Loucy (cell line): ENCODE measurements around the gene BCL11B.

Experiments used
- H2AFZ ChIP-seq: fragments of 200-600 bp; sonication (generic); 2 replicates; pipeline ENCODE4 v1.6.0; 2016; ENCODE audit warnings: antibody characterized with exemption, mild to moderate bottlenecking, low read length, moderate library complexity
- H3F3A ChIP-seq: fragments of 200-600 bp; 2 replicates; pipeline ENCODE4 v1.6.0; 2016; ENCODE audit warnings: antibody characterized with exemption, low read depth, mild to moderate bottlenecking
- H3K27me3 ChIP-seq: fragments of 200-600 bp; sonication (generic); 2 replicates; pipeline ENCODE4 v1.6.1; 2014; ENCODE audit warnings: low read length, mild to moderate bottlenecking; ENCODE audit not compliant: insufficient read depth, poor library complexity, severe bottlenecking
- H3K36me3 ChIP-seq: fragments of 200-600 bp; sonication (generic); 2 replicates; pipeline ENCODE4 v1.6.1; 2016; ENCODE audit warnings: low read length; ENCODE audit not compliant: insufficient read depth
- H3K4me1 ChIP-seq: fragments of 200-600 bp; sonication (generic); 2 replicates; pipeline ENCODE4 v1.5.1; 2014; ENCODE audit warnings: low read length, mild to moderate bottlenecking; ENCODE audit not compliant: insufficient read depth, poor library complexity, severe bottlenecking
- H3K4me2 ChIP-seq: fragments of 200-600 bp; sonication (generic); 2 replicates; pipeline ENCODE4 v1.6.0; 2014; ENCODE audit warnings: antibody characterized with exemption, low read length, low read depth, mild to moderate bottlenecking; ENCODE audit not compliant: poor library complexity, severe bottlenecking
- H3K4me3 ChIP-seq: fragments of 200-600 bp; sonication (generic); 2 replicates; pipeline ENCODE4 v1.5.1; 2014; ENCODE audit warnings: low read length, mild to moderate bottlenecking, mixed read lengths; ENCODE audit not compliant: poor library complexity, severe bottlenecking
- H3K79me2 ChIP-seq: fragments of 200-600 bp; sonication (generic); 2 replicates; pipeline ENCODE4 v1.6.1; 2014; ENCODE audit warnings: low read length; ENCODE audit not compliant: insufficient read depth
- H3K9ac ChIP-seq: fragments of 200-600 bp; sonication (generic); 2 replicates; pipeline ENCODE4 v1.6.0; 2014; ENCODE audit warnings: mild to moderate bottlenecking, low read depth, low read length, moderate library complexity; ENCODE audit not compliant: poor library complexity, severe bottlenecking
- H3K9me2 ChIP-seq: fragments of 200-600 bp; sonication (generic); replicated peaks from 2 replicates; pipeline ENCODE4 v1.6.1; 2016; ENCODE audit warnings: low read depth, low read length, mixed read lengths
- H3K9me3 ChIP-seq: fragments of 200-600 bp; sonication (generic); 2 replicates; pipeline ENCODE4 v1.6.1; 2014; ENCODE audit warnings: mild to moderate bottlenecking, antibody characterized with exemption, low read length, low read depth; ENCODE audit not compliant: insufficient read depth
- H4K20me1 ChIP-seq: fragments of 200-600 bp; sonication (generic); 2 replicates; pipeline ENCODE4 v1.6.0; 2014; ENCODE audit warnings: antibody characterized with exemption, low read length, mild to moderate bottlenecking; ENCODE audit not compliant: insufficient read depth, poor library complexity, severe bottlenecking
- EZH2phosphoT487 ChIP-seq: fragments of 200-600 bp; IDR thresholded peaks from 2 replicates; pipeline ENCODE4 v1.6.1; 2018; ENCODE audit warnings: antibody characterized with exemption, mild to moderate bottlenecking, moderate library complexity, borderline replicate concordance
- TF ChIP-seq, protein P1 (sequence below): fragments of 200-600 bp; sonication (generic); conservative IDR thresholded peaks from 2 replicates; pipeline ENCODE4 v1.5.1; 2014; ENCODE audit warnings: mild to moderate bottlenecking, antibody characterized with exemption, low read length

BCL11B gene

DNA sequence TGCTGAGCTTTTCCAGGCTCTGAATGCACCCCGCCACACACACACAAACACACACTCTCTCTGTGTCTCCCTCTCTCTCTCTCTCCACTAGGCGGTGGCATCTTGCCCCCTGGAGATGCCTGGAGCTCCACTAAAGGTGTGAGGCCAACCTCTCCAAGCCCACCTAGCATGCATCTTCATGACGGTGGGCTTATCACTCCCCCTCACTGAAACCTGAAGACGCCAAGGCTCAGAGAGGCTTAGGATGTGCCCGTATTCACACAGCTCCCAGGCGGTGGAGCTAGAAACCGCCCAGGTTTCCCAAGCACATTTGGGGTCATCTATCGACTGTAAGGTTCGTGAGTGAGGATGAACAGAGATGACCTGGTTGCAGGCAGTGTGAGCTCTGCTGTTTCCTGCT is 42.6 kb upstream of the BCL11B start:
- Histone ChIP-seq H3K4me2 (no peak overlapping the region), H2AFZ (no peak overlapping the region), H3F3A (no peaks in the 10 kb centered on the region), H3K4me1 (no peaks in the 10 kb centered on the region), H3K79me2 (no peaks in the 10 kb centered on the region), H3K27me3 (no peaks in the 10 kb centered on the region), H3K9me2 (no peaks in the 10 kb centered on the region), H3K36me3 (no peaks in the 10 kb centered on the region), H3K9ac (no peak overlapping the region), H4K20me1 (no peaks in the 10 kb centered on the region), H3K9me3 (no peaks in the 10 kb centered on the region), H3K4me3 (no peak overlapping the region)
- TF ChIP-seq EZH2phosphoT487 = no peak

- no peaks in the 10 kb centered on the region for H3F3A ChIP-seq
- no peaks in the 10 kb centered on the region for H3K9me2 ChIP-seq
- no peaks in the 10 kb centered on the region for H3K9me3 ChIP-seq
- TF ChIP-seq, protein P1, sequence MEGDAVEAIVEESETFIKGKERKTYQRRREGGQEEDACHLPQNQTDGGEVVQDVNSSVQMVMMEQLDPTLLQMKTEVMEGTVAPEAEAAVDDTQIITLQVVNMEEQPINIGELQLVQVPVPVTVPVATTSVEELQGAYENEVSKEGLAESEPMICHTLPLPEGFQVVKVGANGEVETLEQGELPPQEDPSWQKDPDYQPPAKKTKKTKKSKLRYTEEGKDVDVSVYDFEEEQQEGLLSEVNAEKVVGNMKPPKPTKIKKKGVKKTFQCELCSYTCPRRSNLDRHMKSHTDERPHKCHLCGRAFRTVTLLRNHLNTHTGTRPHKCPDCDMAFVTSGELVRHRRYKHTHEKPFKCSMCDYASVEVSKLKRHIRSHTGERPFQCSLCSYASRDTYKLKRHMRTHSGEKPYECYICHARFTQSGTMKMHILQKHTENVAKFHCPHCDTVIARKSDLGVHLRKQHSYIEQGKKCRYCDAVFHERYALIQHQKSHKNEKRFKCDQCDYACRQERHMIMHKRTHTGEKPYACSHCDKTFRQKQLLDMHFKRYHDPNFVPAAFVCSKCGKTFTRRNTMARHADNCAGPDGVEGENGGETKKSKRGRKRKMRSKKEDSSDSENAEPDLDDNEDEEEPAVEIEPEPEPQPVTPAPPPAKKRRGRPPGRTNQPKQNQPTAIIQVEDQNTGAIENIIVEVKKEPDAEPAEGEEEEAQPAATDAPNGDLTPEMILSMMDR = no peak
- H3K9ac ChIP-seq = no peak overlapping the region
- H3K4me3 ChIP-seq = no peak overlapping the region
- no peaks in the 10 kb centered on the region for H4K20me1 ChIP-seq
- H3K36me3 ChIP-seq = no peaks in the 10 kb centered on the region
- H3K4me1 ChIP-seq = no peaks in the 10 kb centered on the region
- H3K79me2 ChIP-seq = no peaks in the 10 kb centered on the region
- no peak overlapping the region for H3K4me2 ChIP-seq
- H3K27me3 ChIP-seq = no peaks in the 10 kb centered on the region
- no peak overlapping the region for H2AFZ ChIP-seq
Measured at GRCh38 chr14:99313234-99313633, 41.2 kb upstream of the BCL11B start.

DNA sequence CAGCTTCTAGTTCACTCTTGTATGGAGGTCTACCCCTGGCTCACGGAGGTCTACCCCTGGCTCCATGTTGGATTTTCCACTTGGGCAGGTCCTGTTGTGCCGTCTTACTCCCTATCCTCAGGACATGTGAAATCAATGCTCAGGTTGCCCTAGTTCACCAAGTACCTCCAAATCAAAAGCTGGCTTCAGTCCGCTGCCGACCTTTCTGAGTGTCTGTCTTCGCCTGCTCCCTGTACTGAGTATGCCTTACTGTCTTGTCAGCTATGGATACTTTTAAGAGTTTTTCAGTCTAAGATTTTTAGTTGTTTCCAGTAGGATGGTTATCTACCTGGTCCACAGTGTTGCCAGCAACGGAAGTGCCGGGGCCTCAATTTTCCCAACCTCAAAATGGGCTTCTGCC is 40.1 kb upstream of the BCL11B start:
- H2AFZ ChIP-seq = no peak overlapping the region
- no peak for TF ChIP-seq EZH2phosphoT487
- TF ChIP-seq, protein P1 = no peak
- H3K4me1 ChIP-seq = no peaks in the 10 kb centered on the region
- H4K20me1 ChIP-seq = no peaks in the 10 kb centered on the region
- no peak overlapping the region for H3K9ac ChIP-seq
- H3K4me3 ChIP-seq = no peak overlapping the region
- H3K9me3 ChIP-seq = no peaks in the 10 kb centered on the region
- H3F3A ChIP-seq = no peaks in the 10 kb centered on the region
- H3K79me2 ChIP-seq = no peaks in the 10 kb centered on the region
- no peaks in the 10 kb centered on the region for H3K9me2 ChIP-seq
- H3K27me3 ChIP-seq = no peaks in the 10 kb centered on the region
- H3K4me2 ChIP-seq = no peak overlapping the region
- H3K36me3 ChIP-seq = no peaks in the 10 kb centered on the region

- Histone ChIP-seq H3K4me1 (no peaks in the 10 kb centered on the region), H3K36me3 (no peaks in the 10 kb centered on the region), H3K79me2 (no peaks in the 10 kb centered on the region), H3K9me3 (no peaks in the 10 kb centered on the region), H4K20me1 (no peaks in the 10 kb centered on the region), H3K9me2 (no peaks in the 10 kb centered on the region), H3K27me3 (no peaks in the 10 kb centered on the region), H3K4me2 (no peak overlapping the region), H3K4me3 (no peak overlapping the region), H3F3A (no peaks in the 10 kb centered on the region), H3K9ac (no peak overlapping the region), H2AFZ (no peak overlapping the region)
- TF ChIP-seq, protein P1 = no peak
- TF ChIP-seq EZH2phosphoT487 = no peak
Measured at GRCh38 chr14:99309220-99309766, 37.3 kb upstream of the BCL11B start.
